ENCODE results near the gene PSMB7. TPM values are rescaled to one million over a fixed set of nuclear protein-coding genes. Genes with fewer than 3 reads are reported as not detected.
"Not testable (repeated sequence)": the region's sequence is repeated elsewhere in the genome, so short reads cannot be mapped to it uniquely, and the experiment has no call there.

The PSMB7 gene
- total and polyA plus RNA-seq, 9 donors: 146 to 222 (median 191) TPM

DNA sequence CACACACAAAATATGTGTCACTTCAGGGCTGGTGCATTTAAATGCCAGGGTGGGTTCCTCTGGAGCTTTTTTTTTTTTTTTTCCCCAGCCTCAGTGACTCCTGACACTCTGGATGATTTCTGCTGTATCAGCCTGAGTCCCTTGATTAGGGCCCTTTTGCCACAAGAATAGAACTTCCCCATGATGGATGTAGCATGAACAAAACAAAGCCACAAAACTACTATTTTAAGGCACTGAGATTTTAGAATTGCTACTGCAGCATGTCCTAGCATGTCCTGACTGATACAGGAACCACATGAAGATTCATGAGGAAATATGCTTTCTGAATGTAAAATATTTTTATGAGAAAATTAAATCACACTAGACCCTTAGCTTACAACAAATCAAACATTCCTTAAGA lies 21.1 kb upstream of the PSMB7 start:
- Histone ChIP-seq H3K27me3 (ENCODE audit: control insufficient read depth, insufficient read depth, low read length) (peaks cover 8% of the 10 kb centered on the region), H3K4me1 (ENCODE audit: control insufficient read depth, insufficient read depth, low read length) (no peaks in the 10 kb centered on the region), H3K36me3 (ENCODE audit: control insufficient read depth, insufficient read depth, low read length) (no peaks in the 10 kb centered on the region), H3K27ac (ENCODE audit: low read length) (no peak overlapping the region), H3K9me3 (replicated peaks; ENCODE audit: control insufficient read depth, low read depth, low read length) (no peaks in the 10 kb centered on the region), H3K4me3 (ENCODE audit: low read length) (no peak overlapping the region)
- DNase-seq: peak; percentile 44

- H3K4me3 ChIP-seq (ENCODE audit: low read length): no peak overlapping the region
- no peak overlapping the region for H3K27ac ChIP-seq (ENCODE audit: low read length)
- H3K4me1 ChIP-seq (ENCODE audit: control insufficient read depth, insufficient read depth, low read length): peaks cover 6% of the 10 kb centered on the region
- H3K9me3 ChIP-seq (replicated peaks; ENCODE audit: control insufficient read depth, low read depth, low read length): no peaks in the 10 kb centered on the region
- 79% methylated on average over 3 of the region's 4 CpGs for WGBS (ENCODE audit: insufficient coverage)
- H3K36me3 ChIP-seq (ENCODE audit: control insufficient read depth, insufficient read depth, low read length): no peaks in the 10 kb centered on the region
- DNase-seq: no peak
- peaks cover 3% of the 10 kb centered on the region for H3K27me3 ChIP-seq (ENCODE audit: control insufficient read depth, insufficient read depth, low read length)
These were observed 14.3 kb upstream of the PSMB7 start for GRCh38 chr9:124429530-124429867.

DNA sequence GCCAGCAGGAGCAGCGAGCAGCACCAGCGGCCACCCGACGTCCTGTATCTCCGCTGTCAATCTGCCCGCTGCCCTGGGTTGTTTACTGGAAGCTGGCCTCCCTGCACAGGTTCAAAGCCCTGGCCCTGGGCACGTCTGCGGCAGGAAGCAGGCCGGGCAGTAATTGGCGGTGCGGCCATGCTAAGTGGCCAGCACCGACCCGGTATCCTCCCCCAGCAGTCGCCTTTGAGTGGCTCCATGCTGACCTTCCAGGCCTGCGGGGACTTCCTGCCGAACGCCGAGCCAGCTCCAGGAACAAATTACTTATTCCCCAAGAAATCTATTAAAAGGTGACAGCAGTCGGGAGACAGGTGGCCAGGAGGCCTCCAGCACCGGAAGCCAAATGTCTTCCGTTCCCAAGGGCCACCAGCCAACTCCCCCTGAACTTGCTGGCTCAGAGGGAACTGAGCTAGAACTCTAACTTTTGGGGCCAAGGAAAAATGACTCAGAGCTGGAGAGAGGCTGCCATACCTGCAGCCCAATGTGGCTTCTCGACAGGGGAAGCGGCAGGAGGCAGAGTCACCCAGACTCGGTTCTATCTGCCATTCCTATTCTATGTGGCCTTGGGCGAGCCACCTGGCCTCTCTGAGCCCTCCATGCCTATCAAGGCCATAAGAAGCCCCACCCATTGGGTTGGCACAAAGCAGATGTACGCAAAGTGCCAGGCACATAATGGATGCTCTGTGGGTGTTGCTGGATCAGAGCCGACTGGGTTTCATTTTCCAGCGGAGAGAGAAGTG lies 13.7 kb upstream of the PSMB7 start:
- Histone ChIP-seq H3K27me3 (ENCODE audit: control insufficient read depth, insufficient read depth, low read length) (peaks cover 3% of the 10 kb centered on the region), H3K4me3 (ENCODE audit: low read length) (no peak overlapping the region), H3K4me1 (ENCODE audit: control insufficient read depth, insufficient read depth, low read length) (peaks cover 6% of the 10 kb centered on the region), H3K27ac (ENCODE audit: low read length) (no peak overlapping the region), H3K9me3 (replicated peaks; ENCODE audit: control insufficient read depth, low read depth, low read length) (no peaks in the 10 kb centered on the region), H3K36me3 (ENCODE audit: control insufficient read depth, insufficient read depth, low read length) (no peaks in the 10 kb centered on the region)
- WGBS (ENCODE audit: insufficient coverage): 52% methylated on average over 22 of the region's 28 CpGs
- DNase-seq: no peak

GRCh38 chr9:124427281-124427680 lies 12.0 kb upstream of the PSMB7 start:
- Histone ChIP-seq H3K9me3 (replicated peaks; ENCODE audit: control insufficient read depth, low read depth, low read length) (no peaks in the 10 kb centered on the region), H3K27ac (ENCODE audit: low read length) (no peak overlapping the region), H3K4me3 (ENCODE audit: low read length) (no peak overlapping the region), H3K4me1 (ENCODE audit: control insufficient read depth, insufficient read depth, low read length) (peaks cover 6% of the 10 kb centered on the region), H3K27me3 (ENCODE audit: control insufficient read depth, insufficient read depth, low read length) (no peaks in the 10 kb centered on the region), H3K36me3 (ENCODE audit: control insufficient read depth, insufficient read depth, low read length) (no peaks in the 10 kb centered on the region)
- DNase-seq: no peak
- WGBS (ENCODE audit: insufficient coverage): 67% methylated on average over 1 of the region's 4 CpGs

- Histone ChIP-seq H3K36me3 (ENCODE audit: control insufficient read depth, insufficient read depth, low read length) (no peaks in the 10 kb centered on the region), H3K27ac (ENCODE audit: low read length) (no peak overlapping the region), H3K27me3 (ENCODE audit: control insufficient read depth, insufficient read depth, low read length) (no peaks in the 10 kb centered on the region), H3K4me3 (ENCODE audit: low read length) (no peak overlapping the region), H3K9me3 (replicated peaks; ENCODE audit: control insufficient read depth, low read depth, low read length) (no peaks in the 10 kb centered on the region), H3K4me1 (ENCODE audit: control insufficient read depth, insufficient read depth, low read length) (peaks cover 6% of the 10 kb centered on the region)
- DNase-seq: no peak
- 60% methylated on average over 1 of the region's 7 CpGs for WGBS (ENCODE audit: insufficient coverage)
These were observed 11.1 kb upstream of the PSMB7 start for GRCh38 chr9:124426361-124426760.

GRCh38 chr9:124425733-124426132 lies 10.5 kb upstream of the PSMB7 start:
- no CpG with 5 or more reads among the region's 12 CpGs for WGBS (ENCODE audit: insufficient coverage)
- not testable (repeated sequence) for H3K36me3 ChIP-seq (ENCODE audit: control insufficient read depth, insufficient read depth, low read length); DNase-seq; H3K9me3 ChIP-seq (replicated peaks; ENCODE audit: control insufficient read depth, low read depth, low read length); H3K4me3 ChIP-seq (ENCODE audit: low read length); H3K27ac ChIP-seq (ENCODE audit: low read length); H3K27me3 ChIP-seq (ENCODE audit: control insufficient read depth, insufficient read depth, low read length); H3K4me1 ChIP-seq (ENCODE audit: control insufficient read depth, insufficient read depth, low read length)

GRCh38 chr9:124423591-124423990 lies 8.3 kb upstream of the PSMB7 start:
- Histone ChIP-seq H3K4me1 (ENCODE audit: control insufficient read depth, insufficient read depth, low read length) (peaks cover 4% of the 10 kb centered on the region), H3K27me3 (ENCODE audit: control insufficient read depth, insufficient read depth, low read length) (no peaks in the 10 kb centered on the region), H3K27ac (ENCODE audit: low read length) (no peak overlapping the region), H3K36me3 (ENCODE audit: control insufficient read depth, insufficient read depth, low read length) (no peaks in the 10 kb centered on the region), H3K9me3 (replicated peaks; ENCODE audit: control insufficient read depth, low read depth, low read length) (no peaks in the 10 kb centered on the region), H3K4me3 (ENCODE audit: low read length) (no peak overlapping the region)
- WGBS (ENCODE audit: insufficient coverage): 39% methylated on average over 11 of the region's 11 CpGs
- DNase-seq: no peak

DNA sequence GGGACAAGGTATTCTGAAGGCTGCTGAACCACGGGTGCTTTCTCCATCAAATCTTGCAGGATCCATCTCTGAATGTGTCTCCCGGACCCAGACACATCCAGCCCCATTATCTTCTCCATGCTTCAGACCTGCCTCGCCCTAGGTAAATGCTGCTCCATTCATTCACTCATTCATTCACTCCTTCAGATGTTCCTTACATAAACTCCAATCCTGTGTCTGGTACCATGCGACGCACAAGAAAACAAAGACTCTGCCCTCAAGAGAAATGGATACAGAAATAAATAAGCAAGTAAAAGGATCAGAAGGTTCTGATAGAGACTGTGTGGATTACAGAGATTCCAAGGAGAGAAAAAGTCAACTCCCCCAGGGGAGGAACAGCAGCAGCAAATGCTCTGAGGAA lies 7.9 kb upstream of the PSMB7 start:
- H3K4me3 ChIP-seq (ENCODE audit: low read length): no peak overlapping the region
- H3K36me3 ChIP-seq (ENCODE audit: control insufficient read depth, insufficient read depth, low read length): no peaks in the 10 kb centered on the region
- H3K9me3 ChIP-seq (replicated peaks; ENCODE audit: control insufficient read depth, low read depth, low read length): no peaks in the 10 kb centered on the region
- H3K27ac ChIP-seq (ENCODE audit: low read length): no peak overlapping the region
- no peaks in the 10 kb centered on the region for H3K27me3 ChIP-seq (ENCODE audit: control insufficient read depth, insufficient read depth, low read length)
- 84% methylated on average over 3 of the region's 5 CpGs for whole genome bisulfite sequencing (ENCODE audit: insufficient coverage)
- no peak for DNase-seq
- peaks cover 2% of the 10 kb centered on the region for H3K4me1 ChIP-seq (ENCODE audit: control insufficient read depth, insufficient read depth, low read length)

DNA sequence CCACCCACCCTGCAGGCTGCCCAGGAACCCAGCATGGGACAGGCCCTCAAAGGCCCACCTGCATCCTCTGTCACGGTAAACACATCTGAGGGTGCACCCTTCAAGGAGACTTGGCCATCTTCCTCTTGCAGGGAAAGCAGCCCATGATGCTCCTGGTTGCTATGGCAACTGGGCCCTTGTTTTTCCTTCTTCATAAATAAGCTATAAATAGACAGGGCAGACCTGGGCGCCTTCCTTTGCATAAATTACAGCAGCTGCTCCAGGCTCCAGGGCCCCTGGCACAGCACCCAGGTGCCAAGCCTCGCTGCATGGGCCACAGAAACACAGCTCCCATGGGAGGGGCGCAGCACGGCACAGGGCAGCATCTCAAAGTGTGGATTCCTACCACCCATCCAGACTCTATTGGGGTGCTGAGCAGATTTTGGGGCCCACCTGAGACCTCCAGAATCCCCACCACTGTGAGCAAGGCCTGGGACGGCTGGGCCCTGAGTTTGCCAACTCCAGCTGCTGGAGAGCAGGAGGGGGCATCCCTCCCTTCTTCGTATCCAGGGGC lies 5.8 kb upstream of the PSMB7 start:
- H3K4me3 ChIP-seq (ENCODE audit: low read length): no peak overlapping the region
- no peak for DNase-seq
- WGBS (ENCODE audit: insufficient coverage): 36% methylated on average over 4 of the region's 7 CpGs
- no peak overlapping the region for H3K27ac ChIP-seq (ENCODE audit: low read length)
- H3K4me1 ChIP-seq (ENCODE audit: control insufficient read depth, insufficient read depth, low read length): peaks cover 2% of the 10 kb centered on the region
- H3K27me3 ChIP-seq (ENCODE audit: control insufficient read depth, insufficient read depth, low read length): no peaks in the 10 kb centered on the region
- no peaks in the 10 kb centered on the region for H3K9me3 ChIP-seq (replicated peaks; ENCODE audit: control insufficient read depth, low read depth, low read length)
- H3K36me3 ChIP-seq (ENCODE audit: control insufficient read depth, insufficient read depth, low read length): no peaks in the 10 kb centered on the region

- H3K27me3 ChIP-seq (ENCODE audit: control insufficient read depth, insufficient read depth, low read length): no peaks in the 10 kb centered on the region
- no peak for DNase-seq
- H3K36me3 ChIP-seq (ENCODE audit: control insufficient read depth, insufficient read depth, low read length): no peaks in the 10 kb centered on the region
- H3K4me3 ChIP-seq (ENCODE audit: low read length): no peak overlapping the region
- WGBS (ENCODE audit: insufficient coverage): 71% methylated on average over 5 of the region's 6 CpGs
- H3K4me1 ChIP-seq (ENCODE audit: control insufficient read depth, insufficient read depth, low read length): peaks cover 4% of the 10 kb centered on the region
- no peak overlapping the region for H3K27ac ChIP-seq (ENCODE audit: low read length)
- H3K9me3 ChIP-seq (replicated peaks; ENCODE audit: control insufficient read depth, low read depth, low read length): peaks cover 4% of the 10 kb centered on the region
These were observed 4.7 kb upstream of the PSMB7 start for GRCh38 chr9:124419832-124420489.
